ENCODE results near the gene METTL24. TPM values are rescaled to one million over a fixed set of nuclear protein-coding genes. Genes with fewer than 3 reads are reported as not detected.
"Not testable (repeated sequence)": the region's sequence is repeated elsewhere in the genome, so short reads cannot be mapped to it uniquely, and the experiment has no call there.

METTL24 gene
- total and polyA plus RNA-seq, 2 of the 8 experiments (the other 6 are each of a cell fraction or from before 2014, with no cell fraction given), result 0.30 to 0.39 TPM

- H3K79me2 ChIP-seq (ENCODE audit: control insufficient read depth in 1 of 2, insufficient read depth in 2 of 2, low read length in 2 of 2); H2BK5ac ChIP-seq (ENCODE audit: low read depth, low read length); H3K4me2 ChIP-seq (ENCODE audit: insufficient read depth in 1 of 2, low read depth in 2 of 2, low read length in 2 of 2); H2BK20ac ChIP-seq (ENCODE audit: low read length); H3K14ac ChIP-seq (ENCODE audit: insufficient read length); H4K5ac ChIP-seq (ENCODE audit: insufficient read length, low read depth, low read length); DNase-seq (ENCODE audit: low read depth in 1 of 2, low spot score in 2 of 2); H3K79me1 ChIP-seq (ENCODE audit: low read depth, low read length); H3K18ac ChIP-seq (ENCODE audit: extremely low read depth, low read length); H3K4me3 ChIP-seq (ENCODE audit: extremely low read depth in 1 of 4, insufficient read depth in 2 of 4, low read depth in 3 of 4, low read length in 4 of 4); H2BK120ac ChIP-seq (replicated peaks; ENCODE audit: low read depth, low read length); H3K23me2 ChIP-seq (ENCODE audit: low read depth, low read length); H3K23ac ChIP-seq (ENCODE audit: insufficient read length); H4K91ac ChIP-seq (replicated peaks; ENCODE audit: insufficient read length, low read length); H2BK15ac ChIP-seq (ENCODE audit: low read length); H3K9me3 ChIP-seq (ENCODE audit: insufficient read depth in 2 of 2, low read depth in 1 of 2, low read length in 1 of 2); H3K56ac ChIP-seq (replicated peaks; ENCODE audit: insufficient read length, low read depth, low read length); H3K4me1 ChIP-seq (replicated peaks in 1 of 4; ENCODE audit: control insufficient read depth in 3 of 4, insufficient read depth in 4 of 4, low read length in 3 of 4); H3K9ac ChIP-seq (replicated peaks in 1 of 4; ENCODE audit: extremely low read depth in 1 of 4, low read depth in 3 of 4, low read length in 3 of 4); H3K27ac ChIP-seq (ENCODE audit: low read depth, low read length); H3K36me3 ChIP-seq (ENCODE audit: control insufficient read depth in 2 of 4, insufficient read depth in 4 of 4, low read length in 3 of 4); H2AK5ac ChIP-seq (ENCODE audit: low read depth, low read length); H2BK12ac ChIP-seq (ENCODE audit: low read depth, low read length); H4K8ac ChIP-seq (ENCODE audit: extremely low read depth, insufficient read depth, low read length); H2AFZ ChIP-seq (ENCODE audit: low read length); H3K27me3 ChIP-seq (replicated peaks in 1 of 4; ENCODE audit: control insufficient read depth in 3 of 4, extremely low read depth in 1 of 4, insufficient read depth in 3 of 4, low read length in 3 of 4); H4K20me1 ChIP-seq (replicated peaks in 1 of 2; ENCODE audit: control insufficient read depth in 1 of 2, insufficient read depth in 2 of 2, low read length in 2 of 2); H3K4ac ChIP-seq (replicated peaks; ENCODE audit: insufficient read length, low read depth, low read length); POLR2A ChIA-PET (ENCODE audit: partially characterized antibody); FAIRE-seq: not testable (repeated sequence)
- WGBS, 2 experiments (ENCODE audit: extremely low coverage in 1 of 2, insufficient coverage in 1 of 2, insufficient read length in 1 of 2, insufficient replicate concordance in 2 of 2, low coverage in 1 of 2, low lambda C conversion rate in 2 of 2, missing lambda C conversion rate in 1 of 2), result 100% methylated on average over 1 of the region's 1 CpG; no CpG with 5 or more reads in 1 of the 2 experiments
- CTCF ChIA-PET (ENCODE audit: partially characterized antibody), result interaction anchor here (0.7 kb wide), 1 partner anchor 43 kb away, joined by 3 read pairs; no protein-coding TSS in a partner anchor
Observed at GRCh38 chr6:110236007-110236406, 122.1 kb downstream of the METTL24 start.
